C4-2B (cell line): ENCODE results near the gene VSTM4.

ENCODE experiments used
- H3K27ac ChIP-seq: fragments of 450-650 bp; 2 replicates; pipeline ENCODE4 v1.5.1; 2017
- CTCF ChIP-seq: fragments of 450-650 bp; conservative IDR thresholded peaks from 2 replicates; pipeline ENCODE4 v1.5.1; 2017; ENCODE audit warnings: mild to moderate bottlenecking
- ZFX ChIP-seq: fragments of 450-650 bp; IDR thresholded peaks from 2 replicates; pipeline ENCODE4 v1.6.1; 2017

The VSTM4 gene

GRCh38 chr10:49131507-49132361 is 16.4 kb upstream of the VSTM4 start:
- no peak overlapping the region for H3K27ac ChIP-seq
- TF ChIP-seq CTCF (no peak), ZFX (no peak)

DNA sequence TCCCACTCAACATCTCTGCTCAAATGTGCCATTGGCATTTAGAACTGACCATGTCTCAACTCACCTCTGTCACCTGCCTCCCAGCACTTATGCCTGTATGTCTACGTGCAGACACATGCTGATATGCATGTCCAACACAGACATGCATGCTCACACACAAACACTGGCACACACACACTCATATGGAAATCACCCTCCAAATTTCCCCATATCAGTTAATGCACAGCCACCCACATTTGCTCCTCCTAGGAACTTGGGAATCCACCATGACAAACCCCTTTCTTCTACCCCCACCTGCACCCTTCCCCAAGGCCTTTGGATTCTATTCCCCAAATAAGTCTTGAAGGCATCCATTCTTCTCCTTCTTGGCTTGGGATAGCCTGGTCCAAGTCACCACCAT is 14.1 kb upstream of the VSTM4 start:
- no peak for TF ChIP-seq CTCF

GRCh38 chr10:49128854-49129253 is 13.5 kb upstream of the VSTM4 start:
- no peak for TF ChIP-seq CTCF
- TF ChIP-seq ZFX: no peak
- H3K27ac ChIP-seq: no peak overlapping the region

More for the DNA sequence above, 14.1 kb upstream of the VSTM4 start:
- H3K27ac ChIP-seq: no peak overlapping the region

DNA sequence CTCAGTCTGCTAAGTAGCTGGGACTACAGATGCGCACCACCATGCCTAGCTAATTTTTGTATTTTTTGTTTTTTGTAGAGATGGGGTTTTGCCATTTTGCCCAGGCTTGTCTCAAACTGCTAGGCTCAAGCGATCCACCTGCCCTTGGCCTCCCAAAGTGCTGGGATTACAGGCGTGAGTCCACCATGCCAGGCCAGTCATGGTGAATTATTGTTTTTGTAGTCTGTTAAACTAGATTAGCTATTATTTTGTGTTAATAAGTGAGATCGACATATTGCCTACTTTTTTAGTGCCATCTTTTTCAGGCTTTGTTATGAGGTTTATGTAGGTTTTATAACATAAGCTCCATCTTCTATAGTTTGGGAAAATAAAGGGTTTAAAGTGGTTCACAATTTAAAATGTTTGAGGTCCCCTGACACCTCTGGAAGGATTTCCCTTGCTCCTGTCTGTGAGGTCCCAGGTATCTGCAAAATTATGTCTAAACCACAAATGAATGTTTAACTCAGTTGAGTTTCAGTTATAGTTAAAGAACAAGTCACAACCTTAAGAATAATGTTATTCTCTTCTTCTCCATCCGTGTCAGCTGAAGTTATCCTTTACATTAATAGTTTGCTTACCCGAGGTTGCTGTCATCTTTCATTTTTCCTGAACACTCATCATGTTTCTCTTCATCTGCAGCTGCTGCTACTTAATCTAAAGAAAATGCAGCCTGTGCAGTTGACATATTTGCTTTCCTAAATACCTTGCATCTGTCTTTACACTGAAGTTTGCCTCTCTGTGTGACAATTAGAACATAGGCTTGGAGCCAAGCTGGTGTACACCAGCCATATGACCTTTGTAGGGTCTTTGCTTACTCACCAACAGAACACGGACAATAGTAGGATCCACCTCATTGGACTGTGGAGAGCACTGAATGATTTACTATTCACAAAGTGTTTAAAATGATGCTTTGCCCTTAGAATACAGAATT is 8.9 kb upstream of the VSTM4 start:
- TF ChIP-seq ZFX (no peak), CTCF (no peak)
- no peak overlapping the region for H3K27ac ChIP-seq

- TF ChIP-seq ZFX (no peak), CTCF (no peak)
- no peak overlapping the region for H3K27ac ChIP-seq
Measured at GRCh38 chr10:49120911-49121310, 5.6 kb upstream of the VSTM4 start.

DNA sequence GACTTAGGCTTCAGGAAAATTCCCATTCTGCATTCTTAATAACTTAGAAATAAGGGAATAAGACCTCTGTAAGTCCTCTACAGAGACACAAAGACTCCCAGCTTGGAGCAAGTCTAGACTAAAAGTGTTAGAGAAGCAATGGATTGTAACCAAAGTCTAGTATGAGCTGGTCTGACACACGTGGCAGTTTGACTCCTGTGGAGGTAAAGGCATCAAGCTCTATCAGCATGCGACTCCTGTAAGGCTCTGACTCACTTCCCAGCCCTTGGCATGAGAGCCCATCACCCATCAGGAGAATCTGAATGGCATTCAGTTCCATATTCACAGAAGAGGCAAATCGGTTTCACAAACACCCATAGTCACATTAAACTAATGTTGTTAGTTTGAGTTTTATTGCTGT is 4.4 kb upstream of the VSTM4 start:
- H3K27ac ChIP-seq: no peak overlapping the region
- no peak for TF ChIP-seq ZFX
- no peak for TF ChIP-seq CTCF
